NCI-H146 (cell line): ENCODE measurements around the gene ZFHX3.

Source experiments
- DNase-seq: peaks from one replicate; lab custom pipeline; 2025; lab: John Stamatoyannopoulos, UW

ZFHX3 gene

DNA sequence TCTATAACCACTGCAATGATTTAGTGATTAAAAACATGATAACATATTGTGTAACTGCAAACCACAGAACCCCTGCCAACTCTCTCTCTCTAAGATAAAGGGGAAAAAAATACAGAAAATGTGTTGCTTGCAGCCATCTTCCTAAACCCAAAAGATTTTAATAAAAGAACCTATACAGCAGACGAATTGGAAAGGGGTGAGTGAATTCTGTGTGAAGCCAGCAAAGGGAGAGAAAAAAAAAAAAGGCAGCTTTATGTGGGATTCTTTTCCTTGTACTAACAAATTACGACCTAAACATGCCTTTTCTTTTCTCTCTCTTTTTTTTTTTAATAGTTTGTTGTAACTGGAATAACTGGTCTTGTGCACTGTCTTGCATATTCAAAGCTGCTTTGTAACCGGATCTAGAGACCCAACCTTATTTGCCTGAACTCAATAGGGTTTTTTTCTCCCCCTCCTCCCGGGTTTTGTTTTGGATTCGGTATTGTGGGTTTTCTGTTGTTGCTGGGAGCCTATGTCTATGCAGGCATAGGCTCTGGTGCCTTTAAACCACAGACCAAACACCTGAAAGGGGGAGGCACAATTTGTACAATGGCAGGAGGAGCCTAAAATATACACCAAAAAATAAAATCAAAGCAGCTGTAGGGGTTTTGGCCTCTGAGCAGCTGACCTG, 7.0 kb upstream of the ZFHX3 start:
- DNase-seq: no peak

- DNase-seq: no peak
Measured at GRCh38 chr16:73054498-73054812, 6.5 kb upstream of the ZFHX3 start.

GRCh38 chr16:73054125-73054484, 6.2 kb upstream of the ZFHX3 start:
- DNase-seq: no peak

- DNase-seq: no peak
Measured at GRCh38 chr16:73053364-73054124, 5.6 kb upstream of the ZFHX3 start.

GRCh38 chr16:73053038-73053363, 5.1 kb upstream of the ZFHX3 start:
- DNase-seq: no peak

- DNase-seq: no peak
Measured at GRCh38 chr16:73052576-73052975, 4.6 kb upstream of the ZFHX3 start.

- DNase-seq: no peak
Measured at GRCh38 chr16:73051961-73052360, 4.0 kb upstream of the ZFHX3 start.

DNA sequence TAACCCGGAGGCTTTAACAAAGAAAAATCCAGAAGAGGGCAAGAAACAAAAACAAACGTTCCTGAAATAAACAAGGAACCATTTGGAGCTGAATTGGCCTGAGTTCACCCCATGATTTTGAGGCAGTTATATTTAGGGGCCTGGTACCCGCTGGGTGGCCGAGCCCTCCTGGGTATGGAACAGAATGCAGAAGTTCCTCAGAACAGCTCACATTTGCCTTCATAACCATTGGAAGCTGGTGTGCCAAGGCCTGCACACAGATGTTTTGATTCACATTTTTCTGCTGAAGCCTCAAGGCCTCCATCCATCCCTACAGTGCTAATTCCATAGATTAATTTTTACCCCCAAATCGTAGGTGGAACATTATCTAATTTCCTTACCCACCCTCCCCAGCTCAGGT, 3.3 kb upstream of the ZFHX3 start:
- no peak for DNase-seq

DNA sequence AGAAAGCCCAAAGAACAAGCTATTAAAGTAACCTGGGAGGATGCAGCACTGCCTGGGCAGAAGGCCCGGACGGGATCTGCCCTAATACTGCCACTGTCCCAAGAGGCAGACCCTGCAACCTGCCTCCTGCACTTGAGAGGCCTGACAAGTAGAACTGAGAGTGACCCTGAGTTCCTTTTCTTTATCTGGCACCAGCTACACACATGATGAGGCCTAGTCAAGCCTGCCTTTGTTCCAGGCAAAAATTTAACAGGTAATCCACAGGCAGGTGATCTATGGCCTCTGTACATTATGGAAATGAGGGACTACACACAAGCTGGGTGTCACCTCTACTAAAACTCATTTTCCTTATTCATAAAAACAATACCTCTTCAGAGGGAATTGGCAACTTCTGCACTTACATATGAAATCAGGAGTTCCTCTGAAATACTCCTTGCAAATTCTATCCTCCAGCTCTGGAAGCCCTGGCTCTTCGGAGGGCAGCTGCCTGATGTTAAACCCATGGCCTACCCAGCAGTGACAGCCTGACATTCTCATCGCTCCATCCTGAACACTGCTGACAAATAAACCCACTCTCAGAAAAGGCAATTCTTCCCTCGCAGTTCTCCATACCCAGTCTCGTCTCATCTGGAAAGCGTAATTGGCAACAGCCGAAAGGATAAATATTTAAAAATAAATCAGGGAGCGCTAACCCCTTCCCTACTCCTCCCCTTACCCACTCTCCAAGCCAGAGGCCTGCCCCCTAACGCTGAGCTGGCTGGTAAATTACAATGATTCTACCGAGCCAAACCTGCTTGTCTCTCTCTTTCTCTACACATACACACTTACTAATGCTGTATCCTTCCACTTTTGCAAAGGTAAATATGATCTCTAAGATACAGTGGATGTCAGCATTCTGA, 2.5 kb upstream of the ZFHX3 start:
- DNase-seq: no peak

GRCh38 chr16:73049511-73049910, 1.6 kb upstream of the ZFHX3 start:
- no peak for DNase-seq

DNA sequence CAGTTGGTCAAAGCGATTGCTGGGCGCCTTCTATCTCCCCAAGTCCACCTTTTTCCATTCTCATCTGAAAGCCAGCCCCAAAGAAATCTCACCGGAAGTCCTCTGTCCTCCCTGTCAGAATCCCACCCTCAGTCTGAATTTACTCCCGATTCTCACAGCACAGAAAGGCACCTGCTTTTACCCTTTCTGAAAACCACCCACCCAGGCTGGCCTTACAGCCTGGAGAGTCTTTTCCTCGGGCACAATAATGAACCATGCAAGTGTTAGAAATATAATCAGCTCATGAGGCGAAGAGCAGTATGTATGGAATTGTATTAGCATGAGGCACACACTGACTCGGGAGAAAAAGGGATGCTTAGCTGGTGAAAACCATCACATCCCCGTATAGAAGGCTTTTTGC, 1.2 kb upstream of the ZFHX3 start:
- DNase-seq: no peak

DNA sequence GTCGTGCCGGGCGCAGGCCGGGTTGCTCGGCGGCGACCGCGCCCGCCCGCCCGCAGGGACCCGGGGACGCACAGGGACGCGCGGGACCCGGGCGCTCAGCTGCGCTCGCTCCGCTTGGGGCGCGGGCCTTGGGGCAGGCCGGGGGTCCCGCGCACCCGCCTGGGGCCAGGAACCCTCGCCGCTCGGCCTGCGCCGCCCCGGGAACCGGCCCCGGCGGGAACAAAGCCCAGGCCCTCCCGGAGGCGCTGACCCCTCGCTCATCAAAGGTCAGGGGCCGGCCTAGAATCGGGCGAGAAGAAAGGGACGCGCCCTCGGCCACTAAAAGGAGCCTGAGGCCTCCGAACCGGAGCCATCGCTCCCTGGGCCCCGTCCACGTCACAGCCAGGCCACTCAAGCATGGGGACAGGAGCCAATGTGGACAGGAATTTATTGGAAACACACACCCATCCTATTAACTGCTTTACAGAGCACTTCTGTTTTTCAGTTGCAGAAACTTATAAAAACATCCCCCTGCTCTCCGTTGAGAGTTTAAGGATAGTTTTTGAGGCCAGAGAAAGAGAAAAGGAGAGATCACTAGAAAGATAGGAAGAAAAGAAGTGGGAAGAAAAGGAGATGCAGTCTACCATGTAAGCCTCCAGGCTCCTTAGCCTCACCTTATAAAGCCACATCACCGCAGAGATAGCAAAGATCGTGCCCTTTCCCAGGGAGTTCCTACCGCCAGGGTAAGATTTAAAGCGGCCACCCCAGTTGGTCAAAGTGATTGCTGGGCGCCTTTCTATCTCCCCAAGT, 558 bp upstream of the ZFHX3 start:
- DNase-seq: no peak

DNA sequence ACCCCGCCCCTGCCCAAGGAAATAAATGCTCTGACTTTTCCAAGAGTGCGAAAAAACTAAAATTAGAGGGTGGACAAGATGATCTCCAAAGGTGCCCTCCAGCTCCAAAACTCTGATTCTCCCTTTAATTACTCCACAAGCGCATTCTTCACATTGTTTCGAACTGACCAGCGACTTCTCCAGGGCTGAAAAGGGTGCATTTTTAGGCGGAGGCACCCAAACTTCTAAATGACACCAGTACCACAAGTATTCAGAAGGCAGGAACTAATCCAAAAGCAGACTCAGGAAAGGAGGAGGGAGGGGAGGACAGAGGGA, 750 bp downstream of the ZFHX3 start:
- DNase-seq: no peak

- DNase-seq: no peak
Measured at GRCh38 chr16:73046849-73047214, 1.1 kb downstream of the ZFHX3 start.

GRCh38 chr16:73046202-73046848, 1.6 kb downstream of the ZFHX3 start:
- DNase-seq: no peak

DNA sequence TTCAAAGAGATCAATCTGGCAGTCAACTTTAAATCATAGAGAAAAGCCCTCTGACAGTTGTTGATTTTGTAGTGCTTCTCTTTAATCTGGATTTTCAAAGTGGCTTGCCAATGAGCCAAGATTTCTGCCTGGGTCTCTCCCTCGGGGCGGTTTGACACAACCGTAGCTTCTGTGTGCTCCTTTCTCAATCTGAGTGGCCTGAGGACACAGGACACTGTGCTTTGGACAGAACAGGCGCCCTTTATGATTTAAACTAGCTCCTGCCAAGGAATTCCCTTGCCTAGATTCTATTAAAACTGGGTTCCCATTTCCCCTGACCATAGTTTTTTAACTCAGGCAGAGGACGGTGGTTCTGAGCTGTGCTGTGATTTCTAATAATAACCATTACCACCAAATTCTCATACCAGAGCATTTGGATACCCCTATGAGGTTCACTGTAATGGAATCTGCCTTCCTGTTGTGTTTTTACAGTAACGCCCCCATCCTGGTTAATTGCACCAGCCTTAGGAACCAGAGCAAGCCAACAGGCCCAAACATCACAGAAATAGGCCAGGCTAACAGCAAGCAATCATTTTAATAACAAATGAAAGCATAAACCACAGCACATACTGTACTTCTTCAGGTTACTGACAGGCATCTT, 4.0 kb downstream of the ZFHX3 start:
- DNase-seq: no peak

GRCh38 chr16:73042807-73043206, 5.1 kb downstream of the ZFHX3 start:
- no peak for DNase-seq

DNA sequence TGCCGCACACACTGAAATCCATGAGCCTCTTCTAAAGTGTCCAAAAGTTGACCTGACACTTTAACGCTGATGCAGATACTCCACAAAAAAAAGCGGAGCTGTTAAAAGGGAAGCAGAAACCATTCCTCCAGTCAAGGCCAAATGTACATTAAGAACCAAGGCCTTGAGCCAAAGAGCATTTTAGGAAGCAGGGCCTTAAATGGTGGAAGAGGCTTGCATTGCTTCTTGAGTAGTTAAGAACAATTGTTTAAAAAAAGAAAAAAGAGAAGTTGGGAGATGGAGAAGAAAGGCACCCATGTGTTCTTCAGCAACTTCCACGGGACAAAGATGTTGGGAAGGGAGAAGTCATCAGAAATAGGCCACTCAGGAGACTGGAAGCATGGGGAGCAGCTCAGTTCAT, 6.3 kb downstream of the ZFHX3 start:
- DNase-seq: no peak

GRCh38 chr16:73040735-73041402, 7.1 kb downstream of the ZFHX3 start:
- no peak for DNase-seq

- DNase-seq: no peak
Measured at GRCh38 chr16:73040136-73040535, 7.8 kb downstream of the ZFHX3 start.
